SH-SY5Y (cell line): ENCODE measurements around the gene ACOT7.

ENCODE experiments used
- GATA2 ChIP-seq: IDR thresholded peaks from 2 replicates; pipeline ENCODE4 v1.6.1; 2011; ENCODE audit warnings: mild to moderate bottlenecking, low read depth, low read length
- GATA3 ChIP-seq: IDR thresholded peaks from 2 replicates; pipeline ENCODE4 v1.6.1; 2011; ENCODE audit warnings: low read depth, mild to moderate bottlenecking, low read length, moderate library complexity

DNA sequence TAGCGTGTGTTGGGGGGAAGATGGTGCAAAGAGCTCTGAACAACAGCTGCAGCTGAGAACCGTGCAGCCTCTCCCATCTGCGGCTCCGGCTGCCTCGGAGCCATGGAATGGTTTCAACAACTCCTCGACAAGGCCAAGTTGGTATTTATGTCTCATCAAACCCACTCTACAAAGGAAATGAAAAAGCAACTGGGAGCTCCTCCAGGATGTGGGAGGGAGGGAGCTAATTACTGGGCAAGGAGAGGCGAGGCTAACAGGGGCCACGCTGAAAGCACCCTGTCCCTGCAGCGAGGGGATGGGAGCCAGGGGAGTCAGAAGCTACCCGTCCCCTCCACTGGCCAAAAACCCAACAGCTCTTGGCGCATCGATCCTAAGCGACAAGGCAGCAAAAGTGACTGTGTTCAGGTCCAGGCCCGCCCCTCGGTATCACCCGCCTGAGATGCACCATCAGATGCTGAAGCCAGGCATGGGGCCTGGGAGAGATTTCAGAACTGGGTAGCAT is 63.1 kb downstream of the ACOT7 start:
- no peak for TF ChIP-seq GATA2
- TF ChIP-seq GATA3: no peak
